ENCODE measurements around the gene AOPEP.
"Not testable (repeated sequence)": the region's sequence is repeated elsewhere in the genome, so short reads cannot be mapped to it uniquely, and the experiment has no call there.

AOPEP gene

GRCh38 chr9:94837404-94837803, 110.9 kb downstream of the AOPEP start:
- TF ChIP-seq, protein P1, sequence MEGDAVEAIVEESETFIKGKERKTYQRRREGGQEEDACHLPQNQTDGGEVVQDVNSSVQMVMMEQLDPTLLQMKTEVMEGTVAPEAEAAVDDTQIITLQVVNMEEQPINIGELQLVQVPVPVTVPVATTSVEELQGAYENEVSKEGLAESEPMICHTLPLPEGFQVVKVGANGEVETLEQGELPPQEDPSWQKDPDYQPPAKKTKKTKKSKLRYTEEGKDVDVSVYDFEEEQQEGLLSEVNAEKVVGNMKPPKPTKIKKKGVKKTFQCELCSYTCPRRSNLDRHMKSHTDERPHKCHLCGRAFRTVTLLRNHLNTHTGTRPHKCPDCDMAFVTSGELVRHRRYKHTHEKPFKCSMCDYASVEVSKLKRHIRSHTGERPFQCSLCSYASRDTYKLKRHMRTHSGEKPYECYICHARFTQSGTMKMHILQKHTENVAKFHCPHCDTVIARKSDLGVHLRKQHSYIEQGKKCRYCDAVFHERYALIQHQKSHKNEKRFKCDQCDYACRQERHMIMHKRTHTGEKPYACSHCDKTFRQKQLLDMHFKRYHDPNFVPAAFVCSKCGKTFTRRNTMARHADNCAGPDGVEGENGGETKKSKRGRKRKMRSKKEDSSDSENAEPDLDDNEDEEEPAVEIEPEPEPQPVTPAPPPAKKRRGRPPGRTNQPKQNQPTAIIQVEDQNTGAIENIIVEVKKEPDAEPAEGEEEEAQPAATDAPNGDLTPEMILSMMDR (IDR thresholded peaks at IDR 0.05): no peak
- DNase-seq: no peak
- H3K4me1 ChIP-seq: peaks cover 0 to 3% (median 0%) of the 10 kb centered on the region in 4 donors
- H3K27ac ChIP-seq: no peak overlapping the region
- no peak overlapping the region for H3K4me3 ChIP-seq
- intact Hi-C loops (cut with DNase I; ENCODE audit: low total_unique reads): no loop called here
- no peaks in the 10 kb centered on the region for H3K27me3 ChIP-seq
- peaks cover 0 to 8% (median 0%) of the 10 kb centered on the region in 3 donors for H3K9me3 ChIP-seq
- no peaks in the 10 kb centered on the region for H3K36me3 ChIP-seq

- H3K4me1 ChIP-seq: peaks cover 0 to 12% (median 0%) of the 10 kb centered on the region in 4 donors
- TF ChIP-seq, protein P1 (IDR thresholded peaks at IDR 0.05): no peak
- DNase-seq: no peak
- peaks cover 0 to 8% (median 0%) of the 10 kb centered on the region in 3 donors for H3K9me3 ChIP-seq
- no peak overlapping the region for H3K4me3 ChIP-seq
- no peak overlapping the region for H3K27ac ChIP-seq
- no peaks in the 10 kb centered on the region for H3K36me3 ChIP-seq
- intact Hi-C loops (cut with DNase I; ENCODE audit: low total_unique reads): no loop called here
- no peaks in the 10 kb centered on the region for H3K27me3 ChIP-seq
Observed at GRCh38 chr9:94839398-94839797, 112.9 kb downstream of the AOPEP start.

DNA sequence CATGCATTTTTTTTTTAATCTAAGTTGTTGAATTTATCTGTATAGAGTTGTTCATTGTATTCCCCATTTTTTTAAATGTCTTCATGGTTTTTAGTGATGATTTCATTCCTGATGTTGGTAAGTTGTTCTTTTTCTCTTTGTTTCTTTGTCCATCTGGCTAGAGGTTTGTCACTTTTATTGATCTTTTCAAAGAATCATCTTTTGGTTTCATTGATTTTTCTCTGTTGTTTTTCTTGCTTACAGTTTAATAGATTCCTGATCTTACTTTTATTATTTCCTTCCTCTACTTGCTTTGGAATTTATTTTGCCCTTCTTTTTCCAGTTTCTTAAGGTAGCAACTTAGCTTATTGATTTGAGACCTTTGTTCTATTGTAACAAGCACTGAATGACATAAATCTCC, 114.2 kb downstream of the AOPEP start:
- TF ChIP-seq, protein P1 (IDR thresholded peaks at IDR 0.05): no peak
- intact Hi-C loops (cut with DNase I; ENCODE audit: low total_unique reads): no loop called here
- H3K36me3 ChIP-seq: no peaks in the 10 kb centered on the region
- H3K4me1 ChIP-seq: peaks cover 0 to 15% (median 0%) of the 10 kb centered on the region in 4 donors
- H3K4me3 ChIP-seq: no peak overlapping the region
- H3K27ac ChIP-seq: no peak overlapping the region
- H3K9me3 ChIP-seq: peaks cover 0 to 8% (median 0%) of the 10 kb centered on the region in 3 donors
- no peaks in the 10 kb centered on the region for H3K27me3 ChIP-seq
- no peak for DNase-seq

DNA sequence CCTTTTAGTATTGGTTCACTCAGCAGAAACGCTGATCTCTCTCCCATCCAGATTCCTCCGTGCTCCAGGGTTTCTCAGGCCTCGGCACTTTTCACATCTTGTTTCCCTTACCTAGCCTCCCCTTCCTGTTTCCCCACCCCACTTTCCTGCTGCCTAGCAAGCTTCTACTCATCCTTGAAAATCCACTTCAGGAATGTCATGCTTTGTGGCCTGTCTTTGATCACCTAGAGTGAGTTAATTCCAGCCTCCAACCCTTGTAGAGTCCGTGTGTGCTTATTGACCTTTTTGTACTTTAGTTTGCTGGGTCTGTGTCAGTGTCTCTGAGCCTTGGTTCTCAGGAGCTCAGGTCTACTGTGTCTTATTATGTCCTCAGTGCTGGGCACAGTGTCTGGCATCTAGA, 116.6 kb downstream of the AOPEP start:
- Histone ChIP-seq H3K36me3 (no peaks in the 10 kb centered on the region), H3K4me3 (no peak overlapping the region), H3K27ac (no peak overlapping the region), H3K4me1 (peaks cover 0 to 26% (median 0%) of the 10 kb centered on the region in 4 donors), H3K27me3 (no peaks in the 10 kb centered on the region), H3K9me3 (peaks cover 0 to under 1% (median 0%) of the 10 kb centered on the region in 3 donors)
- no peak for DNase-seq
- TF ChIP-seq, protein P1 (IDR thresholded peaks at IDR 0.05): no peak
- intact Hi-C loops (cut with DNase I; ENCODE audit: low total_unique reads): no loop called here

DNA sequence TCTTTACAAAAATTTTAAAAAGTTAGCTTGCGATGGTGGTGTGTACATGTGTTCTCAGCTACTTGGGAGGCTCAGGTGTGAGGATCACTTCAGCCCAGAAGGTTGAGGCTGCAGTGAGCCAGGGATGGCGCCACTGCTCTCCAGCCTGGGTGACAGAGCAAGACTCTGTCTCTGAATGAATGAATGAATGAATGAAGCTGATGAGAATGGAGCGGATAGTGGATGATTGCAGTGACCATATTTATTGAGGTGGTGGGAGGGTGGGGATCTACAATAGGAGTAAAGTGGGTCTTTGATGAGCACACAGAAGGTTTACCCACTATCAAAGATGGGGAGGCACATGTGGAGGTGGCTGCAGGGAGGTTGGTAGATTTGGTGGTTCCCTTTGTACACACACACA, 120.2 kb downstream of the AOPEP start:
- no peaks in the 10 kb centered on the region for H3K9me3 ChIP-seq
- TF ChIP-seq, protein P1 (IDR thresholded peaks at IDR 0.05): no peak
- intact Hi-C loops (cut with DNase I; ENCODE audit: low total_unique reads): no loop called here
- H3K4me1 ChIP-seq: peaks cover 0 to 27% (median 0%) of the 10 kb centered on the region in 4 donors
- no peak overlapping the region for H3K27ac ChIP-seq
- no peak for DNase-seq
- no peaks in the 10 kb centered on the region for H3K27me3 ChIP-seq
- no peaks in the 10 kb centered on the region for H3K36me3 ChIP-seq
- no peak overlapping the region for H3K4me3 ChIP-seq

- Histone ChIP-seq H3K4me3 (no peak overlapping the region), H3K9me3 (no peaks in the 10 kb centered on the region), H3K27ac (no peak overlapping the region), H3K27me3 (no peaks in the 10 kb centered on the region), H3K36me3 (no peaks in the 10 kb centered on the region), H3K4me1 (peaks cover 0 to 27% (median 0%) of the 10 kb centered on the region in 4 donors)
- DNase-seq: no peak
- intact Hi-C loops (cut with DNase I; ENCODE audit: low total_unique reads): no loop called here
- TF ChIP-seq, protein P1 (IDR thresholded peaks at IDR 0.05): no peak
Observed at GRCh38 chr9:94847486-94847885, 121.0 kb downstream of the AOPEP start.

DNA sequence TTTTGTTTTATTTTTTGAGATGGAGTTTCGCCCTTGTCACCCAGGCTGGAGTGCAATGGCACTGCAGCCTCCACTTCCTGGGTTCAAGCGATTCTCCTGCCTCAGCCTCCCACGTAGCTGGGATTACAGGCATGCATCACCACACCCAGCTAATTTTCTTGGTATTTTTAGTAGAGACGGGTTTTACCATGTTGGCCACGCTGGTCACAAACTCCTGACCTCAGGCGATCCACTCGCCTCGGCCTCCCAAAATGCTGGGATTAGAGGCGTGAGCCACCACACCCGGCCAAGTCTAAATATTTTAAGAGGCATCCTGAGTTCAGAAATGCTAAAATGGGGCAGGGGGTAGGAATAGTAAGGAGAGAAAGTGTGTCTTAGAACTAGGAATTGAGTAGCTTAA, 122.3 kb downstream of the AOPEP start:
- H3K4me3 ChIP-seq; H3K27ac ChIP-seq; intact Hi-C loops (cut with DNase I; ENCODE audit: low total_unique reads); H3K36me3 ChIP-seq; DNase-seq; H3K27me3 ChIP-seq; H3K9me3 ChIP-seq: not testable (repeated sequence)
- H3K4me1 ChIP-seq: peaks cover 0 to 21% (median 0%) of the 10 kb centered on the region in 4 donors

All from tibial artery (tissue), 4 donors.